Activated CD8-positive, alpha-beta memory T cell treated with anti-CD3 and anti-CD28 coated beads, Interleukin-2, amount 50 U/mL, for 48 hours (primary cell): ENCODE data around the gene RASL12.
"Not testable (repeated sequence)": the region's sequence is repeated elsewhere in the genome, so short reads cannot be mapped to it uniquely, and the experiment has no call there.

Experiments used
- DNase-seq: peaks from one replicate; pipeline ENCODE4 v3.0.0-alpha.2; 2020

The RASL12 gene

GRCh38 chr15:65091946-65092770 is 24.4 kb upstream of the RASL12 start:
- no peak for DNase-seq

GRCh38 chr15:65089206-65089824 is 21.5 kb upstream of the RASL12 start:
- DNase-seq = no peak

GRCh38 chr15:65088643-65089021 is 20.8 kb upstream of the RASL12 start:
- DNase-seq = no peak

- no peak for DNase-seq
Observed at GRCh38 chr15:65087873-65088642, 20.3 kb upstream of the RASL12 start.

- DNase-seq = no peak
Observed at GRCh38 chr15:65087411-65087810, 19.6 kb upstream of the RASL12 start.

- DNase-seq = no peak
Observed at GRCh38 chr15:65086680-65087111, 18.9 kb upstream of the RASL12 start.

- no peak for DNase-seq
Observed at GRCh38 chr15:65085990-65086679, 18.3 kb upstream of the RASL12 start.

- DNase-seq = no peak
Observed at GRCh38 chr15:65085207-65085753, 17.5 kb upstream of the RASL12 start.

GRCh38 chr15:65084500-65085206 is 16.9 kb upstream of the RASL12 start:
- no peak for DNase-seq

GRCh38 chr15:65083262-65083701 is 15.5 kb upstream of the RASL12 start:
- no peak for DNase-seq

- peak; percentile 58 for DNase-seq
Observed at GRCh38 chr15:65082303-65082953, 14.6 kb upstream of the RASL12 start.

GRCh38 chr15:65081758-65082157 is 14.0 kb upstream of the RASL12 start:
- peak; percentile 61 for DNase-seq

- DNase-seq = no peak
Observed at GRCh38 chr15:65081270-65081669, 13.5 kb upstream of the RASL12 start.

- DNase-seq = no peak
Observed at GRCh38 chr15:65079580-65079979, 11.8 kb upstream of the RASL12 start.

- peak; percentile 79 for DNase-seq
Observed at GRCh38 chr15:65077981-65078352, 10.2 kb upstream of the RASL12 start.

GRCh38 chr15:65077291-65077980 is 9.6 kb upstream of the RASL12 start:
- DNase-seq = no peak

- no peak for DNase-seq
Observed at GRCh38 chr15:65076486-65077290, 8.9 kb upstream of the RASL12 start, which contains the start of gene KBTBD13. Gene KBTBD13, plus strand, starts transcription at chr15:65076746. Its CDS starts 70 bp downstream, at chr15:65076816.

- DNase-seq = not testable (repeated sequence)
Observed at GRCh38 chr15:65075607-65076395, 8.0 kb upstream of the RASL12 start.

GRCh38 chr15:65074946-65075345 is 7.2 kb upstream of the RASL12 start:
- DNase-seq = not testable (repeated sequence)
